B cell (primary cell): ENCODE results near the gene COL13A1.

Experiments used
- EZH2 ChIP-seq: IDR thresholded peaks from 2 replicates; pipeline ENCODE4 v1.6.1; 2012; ENCODE audit warnings: borderline replicate concordance, low read depth, mild to moderate bottlenecking, moderate library complexity, low read length; ENCODE audit not compliant: insufficient read depth, poor library complexity, severe bottlenecking
- TF ChIP-seq, protein P1 (sequence below): fragments of 200-600 bp; IDR thresholded peaks from one replicate; pipeline ENCODE4 v1.8.0; 2022; ENCODE audit warnings: antibody characterized with exemption, mild to moderate bottlenecking

GRCh38 chr10:69890065-69890847 is 88.5 kb downstream of the COL13A1 start:
- TF ChIP-seq, protein P1, sequence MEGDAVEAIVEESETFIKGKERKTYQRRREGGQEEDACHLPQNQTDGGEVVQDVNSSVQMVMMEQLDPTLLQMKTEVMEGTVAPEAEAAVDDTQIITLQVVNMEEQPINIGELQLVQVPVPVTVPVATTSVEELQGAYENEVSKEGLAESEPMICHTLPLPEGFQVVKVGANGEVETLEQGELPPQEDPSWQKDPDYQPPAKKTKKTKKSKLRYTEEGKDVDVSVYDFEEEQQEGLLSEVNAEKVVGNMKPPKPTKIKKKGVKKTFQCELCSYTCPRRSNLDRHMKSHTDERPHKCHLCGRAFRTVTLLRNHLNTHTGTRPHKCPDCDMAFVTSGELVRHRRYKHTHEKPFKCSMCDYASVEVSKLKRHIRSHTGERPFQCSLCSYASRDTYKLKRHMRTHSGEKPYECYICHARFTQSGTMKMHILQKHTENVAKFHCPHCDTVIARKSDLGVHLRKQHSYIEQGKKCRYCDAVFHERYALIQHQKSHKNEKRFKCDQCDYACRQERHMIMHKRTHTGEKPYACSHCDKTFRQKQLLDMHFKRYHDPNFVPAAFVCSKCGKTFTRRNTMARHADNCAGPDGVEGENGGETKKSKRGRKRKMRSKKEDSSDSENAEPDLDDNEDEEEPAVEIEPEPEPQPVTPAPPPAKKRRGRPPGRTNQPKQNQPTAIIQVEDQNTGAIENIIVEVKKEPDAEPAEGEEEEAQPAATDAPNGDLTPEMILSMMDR = no peak
- TF ChIP-seq EZH2 = no peak
